Measurements from ENCODE around the gene CLECL1. TPM values are rescaled to one million over a fixed set of nuclear protein-coding genes. Genes with fewer than 3 reads are reported as not detected.

Gene CLECL1
- total and polyA plus RNA-seq, 2 experiments from 2014 or later = not detected

DNA sequence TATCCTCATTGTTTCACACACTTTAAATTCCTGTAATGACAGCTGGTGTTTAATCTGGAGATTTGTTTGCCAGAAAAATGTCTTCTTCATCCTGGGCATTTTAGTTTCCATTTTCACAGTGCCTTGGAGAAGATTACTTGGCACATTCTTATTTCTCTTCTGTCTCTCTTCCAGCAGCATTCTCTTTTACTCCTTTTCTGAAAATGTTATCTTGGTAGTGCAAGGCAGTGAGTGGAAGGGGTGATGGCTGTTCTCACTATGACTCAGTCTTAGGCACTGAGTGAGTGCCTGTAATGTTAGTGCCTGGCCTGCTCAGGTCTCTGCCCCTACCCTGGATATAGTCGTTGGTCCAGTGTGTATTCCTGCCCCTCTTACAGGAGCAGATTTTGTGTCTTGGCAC is 13.1 kb downstream of the CLECL1 start (continued):
- TF ChIP-seq EZH2phosphoT487 (IDR thresholded peaks at IDR 0.05; ENCODE audit: unreplicated experiment) (no peak), NANOG (IDR thresholded peaks at IDR 0.05; ENCODE audit: borderline replicate concordance) (no peak), ZNF331 (CRISPR knock-in tag; IDR thresholded peaks at IDR 0.05; ENCODE audit: low read depth) (no peak), CREB1 (CRISPR knock-in tag; IDR thresholded peaks at IDR 0.05; ENCODE audit: low read depth) (no peak), STAT1 (IDR thresholded peaks at IDR 0.05; ENCODE audit: unreplicated experiment) (no peak)
- TF ChIP-seq, protein P1, sequence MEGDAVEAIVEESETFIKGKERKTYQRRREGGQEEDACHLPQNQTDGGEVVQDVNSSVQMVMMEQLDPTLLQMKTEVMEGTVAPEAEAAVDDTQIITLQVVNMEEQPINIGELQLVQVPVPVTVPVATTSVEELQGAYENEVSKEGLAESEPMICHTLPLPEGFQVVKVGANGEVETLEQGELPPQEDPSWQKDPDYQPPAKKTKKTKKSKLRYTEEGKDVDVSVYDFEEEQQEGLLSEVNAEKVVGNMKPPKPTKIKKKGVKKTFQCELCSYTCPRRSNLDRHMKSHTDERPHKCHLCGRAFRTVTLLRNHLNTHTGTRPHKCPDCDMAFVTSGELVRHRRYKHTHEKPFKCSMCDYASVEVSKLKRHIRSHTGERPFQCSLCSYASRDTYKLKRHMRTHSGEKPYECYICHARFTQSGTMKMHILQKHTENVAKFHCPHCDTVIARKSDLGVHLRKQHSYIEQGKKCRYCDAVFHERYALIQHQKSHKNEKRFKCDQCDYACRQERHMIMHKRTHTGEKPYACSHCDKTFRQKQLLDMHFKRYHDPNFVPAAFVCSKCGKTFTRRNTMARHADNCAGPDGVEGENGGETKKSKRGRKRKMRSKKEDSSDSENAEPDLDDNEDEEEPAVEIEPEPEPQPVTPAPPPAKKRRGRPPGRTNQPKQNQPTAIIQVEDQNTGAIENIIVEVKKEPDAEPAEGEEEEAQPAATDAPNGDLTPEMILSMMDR (conservative IDR thresholded peaks at IDR 0.05; ENCODE audit: low read depth in 2 of 2) = no peak

DNA sequence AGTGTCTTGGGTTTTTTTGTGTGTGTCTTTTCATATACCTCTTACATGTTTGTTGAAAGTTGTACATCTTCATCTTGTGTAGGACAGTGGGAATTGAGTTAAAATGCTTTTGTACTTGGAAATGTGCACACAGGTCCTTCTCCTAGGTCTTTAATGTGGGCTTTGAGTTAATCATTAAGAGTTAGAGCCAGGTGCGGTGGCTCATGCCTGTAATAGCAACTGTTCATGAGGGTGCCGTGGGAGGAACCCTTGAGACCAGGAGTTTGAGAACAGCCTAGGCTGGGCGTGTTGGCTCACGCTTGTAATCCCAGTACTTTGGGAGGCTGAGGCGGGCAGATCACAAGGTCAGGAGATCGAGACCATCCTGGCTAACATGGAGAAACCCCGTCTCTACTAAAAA is 13.9 kb downstream of the CLECL1 start:
- H3K36me3 Mint-ChIP-seq (ENCODE audit: low read depth) = no peaks in the 10 kb centered on the region
- TF ChIP-seq STAT1 (IDR thresholded peaks at IDR 0.05; ENCODE audit: unreplicated experiment) (no peak), NANOG (IDR thresholded peaks at IDR 0.05; ENCODE audit: borderline replicate concordance) (no peak), POLR2AphosphoS5 (IDR thresholded peaks at IDR 0.05; ENCODE audit: low read depth) (no peak), ZNF331 (CRISPR knock-in tag; IDR thresholded peaks at IDR 0.05; ENCODE audit: low read depth) (no peak), ZNF114 (CRISPR knock-in tag; IDR thresholded peaks at IDR 0.05) (no peak), CREB1 (CRISPR knock-in tag; IDR thresholded peaks at IDR 0.05; ENCODE audit: low read depth) (no peak), EZH2phosphoT487 (IDR thresholded peaks at IDR 0.05; ENCODE audit: unreplicated experiment) (no peak), REST (IDR thresholded peaks at IDR 0.05; ENCODE audit: unreplicated experiment) (no peak), ZNF462 (CRISPR knock-in tag; IDR thresholded peaks at IDR 0.05) (no peak)
- TF ChIP-seq, protein P1 (conservative IDR thresholded peaks at IDR 0.05; ENCODE audit: low read depth in 2 of 2) = no peak

More for the DNA sequence above, 13.9 kb downstream of the CLECL1 start:
- Mint-ChIP-seq H3K27ac (no peak overlapping the region), H3K4me3 (no peak overlapping the region), H3K27me3 (ENCODE audit: insufficient read depth, low read depth, poor library complexity) (peaks cover 6% of the 10 kb centered on the region), H3K4me1 (no peaks in the 10 kb centered on the region), H3K9me3 (no peaks in the 10 kb centered on the region)
- H3K9me2 ChIP-seq (ENCODE audit: insufficient read depth) = no peaks in the 10 kb centered on the region
- H3K79me2 ChIP-seq (replicated peaks; ENCODE audit: insufficient read depth) = no peaks in the 10 kb centered on the region
- H3K4me3 ChIP-seq = no peak overlapping the region
- DNase-seq (ENCODE audit: low spot score) (no peak), ATAC-seq (no peak)
- no peaks in the 10 kb centered on the region for H4K20me1 ChIP-seq (replicated peaks; ENCODE audit: insufficient read depth)
- H3K27ac ChIP-seq (ENCODE audit: low read depth) = no peak overlapping the region
- no peaks in the 10 kb centered on the region for H3K4me1 ChIP-seq (ENCODE audit: insufficient read depth)
- no peaks in the 10 kb centered on the region for H3K27me3 ChIP-seq (ENCODE audit: insufficient read depth)
- H3F3A ChIP-seq (replicated peaks; ENCODE audit: low read depth) = no peaks in the 10 kb centered on the region
- no peaks in the 10 kb centered on the region for H3K36me3 ChIP-seq (ENCODE audit: insufficient read depth)
- H2AFZ ChIP-seq = no peak overlapping the region
- no peak overlapping the region for H3K4me2 ChIP-seq

Measured in GM23338 (cell line).